Endothelial cell of umbilical vein (primary cell): Measurements from ENCODE around the gene ZNF195. TPM values are rescaled to one million over a fixed set of nuclear protein-coding genes. Genes with fewer than 3 reads are reported as not detected.

ENCODE experiments used
- BruUV-seq: library from RNA; stranded (reverse); fragments of 400-500 nt; replicated peaks from 2 replicates; lab custom pipeline; 2021; lab: Mats Ljungman, UMichigan
- CTCF ChIA-PET: fragments of 300-600, 350-600 bp; sonication (Branson Sonifier 250); formaldehyde crosslinking; loops from one replicate; lab custom pipeline; 2021; ENCODE audit warnings: antibody characterized with exemption, inconsistent platforms; lab: Charles Lee
- POLR2A ChIA-PET: fragments of 300-600, 350-600 bp; sonication (Branson Sonifier 250); formaldehyde crosslinking; loops from one replicate; lab custom pipeline; 2021; ENCODE audit warnings: antibody characterized with exemption, inconsistent platforms; lab: Charles Lee
- DNase-seq: peaks from one replicate; pipeline ENCODE4 v3.0.0-alpha.2; 2011; ENCODE audit warnings: low read depth, low spot score
- FAIRE-seq: peaks from 2 replicates; lab custom pipeline; 2011; peaks lifted over from hg19 to GRCh38; lab: Jason Lieb, UNC
- H2AFZ ChIP-seq: 2 replicates; pipeline ENCODE4 v1.6.0; 2012; ENCODE audit warnings: low read depth, low read length, control low read depth, inconsistent platforms
- H3K27ac ChIP-seq: 2 replicates; pipeline ENCODE4 v1.5.1; 2011; ENCODE audit warnings: low read depth, mild to moderate bottlenecking, control low read depth, low read length, moderate library complexity; ENCODE audit not compliant: insufficient read depth
- H3K27me3 ChIP-seq, 2 experiments: 2 replicates each; pipeline versions ENCODE4 v1.6.0 to v1.6.1; 2011; ENCODE audit warnings: low read length in 2 of 2, mixed read lengths in 1 of 2; ENCODE audit not compliant: control insufficient read depth in 2 of 2, insufficient read depth in 2 of 2
- H3K36me3 ChIP-seq, 2 experiments: 2 replicates in 1 of 2; 3 replicates in 1 of 2; pipeline ENCODE4 v1.5.1; 2011; ENCODE audit warnings: low read length in 2 of 2, mild to moderate bottlenecking in 1 of 2, moderate library complexity in 1 of 2; ENCODE audit not compliant: control insufficient read depth in 2 of 2, insufficient read depth in 2 of 2; ENCODE audit errors: extremely low read depth in 1 of 2
- H3K4me1 ChIP-seq: 3 replicates; pipeline ENCODE4 v1.5.1; 2011; ENCODE audit warnings: mild to moderate bottlenecking, low read length; ENCODE audit not compliant: control insufficient read depth, insufficient read depth; ENCODE audit errors: extremely low read depth
- H3K4me2 ChIP-seq: 2 replicates; pipeline ENCODE4 v1.6.1; 2011; ENCODE audit warnings: low read length, control low read depth, mixed read lengths; ENCODE audit not compliant: insufficient read depth
- H3K4me3 ChIP-seq, 3 experiments: fragments of 200-600 bp in 1 of 3; sonication (generic), shearing (Covaris generic) in 1 of 3; replicated peaks in 1 of 3; 2 replicates each; pipeline ENCODE4 v1.5.1; 2011 to 2016; ENCODE audit warnings: control low read depth in 3 of 3, low read length in 3 of 3, mild to moderate bottlenecking in 2 of 3, inconsistent platforms in 1 of 3, low read depth in 1 of 3, moderate library complexity in 1 of 3; ENCODE audit not compliant: insufficient read depth in 1 of 3
- H3K79me2 ChIP-seq: 2 replicates; pipeline ENCODE4 v1.6.0; 2012; ENCODE audit warnings: low read length, inconsistent platforms; ENCODE audit not compliant: control insufficient read depth, insufficient read depth
- H3K9ac ChIP-seq: replicated peaks from 2 replicates; pipeline ENCODE3; 2011; ENCODE audit warnings: low read length, control low read depth; ENCODE audit not compliant: insufficient read depth; ENCODE audit errors: extremely low read depth
- H3K9me1 ChIP-seq: replicated peaks from 3 replicates; pipeline ENCODE4 v1.6.0; 2011; ENCODE audit warnings: mild to moderate bottlenecking, low read length; ENCODE audit not compliant: control insufficient read depth, insufficient read depth; ENCODE audit errors: extremely low read depth
- H3K9me3 ChIP-seq: replicated peaks from 2 replicates; pipeline ENCODE4 v1.5.1; 2012; ENCODE audit warnings: low read length, inconsistent platforms; ENCODE audit not compliant: control insufficient read depth, insufficient read depth
- H4K20me1 ChIP-seq: replicated peaks from 2 replicates; pipeline ENCODE3; 2011; ENCODE audit warnings: mild to moderate bottlenecking, low read length; ENCODE audit not compliant: control insufficient read depth, insufficient read depth; ENCODE audit errors: extremely low read depth
- FOS ChIP-seq: IDR thresholded peaks from 2 replicates; pipeline ENCODE4 v1.6.1; 2011; ENCODE audit warnings: mild to moderate bottlenecking, low read length, moderate library complexity, borderline replicate concordance; ENCODE audit not compliant: insufficient read depth
- POLR2A ChIP-seq: IDR thresholded peaks from 2 replicates; pipeline ENCODE4 v1.6.1; 2012; ENCODE audit warnings: low read depth, mild to moderate bottlenecking, control low read depth, low read length
- POLR2AphosphoS5 ChIP-seq: IDR thresholded peaks from 2 replicates; pipeline ENCODE4 v1.6.1; 2012; ENCODE audit warnings: low read depth, mild to moderate bottlenecking, control low read depth, low read length, moderate library complexity; ENCODE audit not compliant: insufficient read depth
- dilution Hi-C: fragments of 300-500 bp; cut with MboI; formaldehyde crosslinking; loops from one replicate; pipeline ENCODE4 v1.15.0; 2019; ENCODE audit warnings: low sequenced_read_pairs; ENCODE audit not compliant: extremely low pct_ligation_motif_present
- intact Hi-C: fragments of 100-400 bp; cut with micrococcal nuclease; formaldehyde crosslinking; loops from one replicate; pipeline ENCODE4 v1.10.0; 2022
- polyA plus RNA-seq, 4 experiments: library from polyadenylated mRNA; depleted of rRNA in 3 of 4; stranded (reverse) in 3 of 4; unstranded in 1 of 4; fragments of >200 nt; gene quantifications; 2 replicates each; pipeline versions ENCODE4 v1.2.1 to v1.2.3, GENCODE V29; 2011 to 2012; ENCODE audit warnings: missing spikeins in 1 of 4
- total RNA-seq: library from RNA; stranded (reverse); gene quantifications from 2 replicates; pipeline ENCODE4 v1.2.3, GENCODE V29; 2021
- TF ChIP-seq, protein P1 (sequence below), 2 donors: IDR thresholded peaks; 1 replicate in 1 of 2; 2 replicates in 1 of 2; pipeline ENCODE4 v1.5.1; 2011; ENCODE audit warnings: low read length in 2 of 2, mild to moderate bottlenecking in 2 of 2, moderate library complexity in 2 of 2, control low read depth in 1 of 2, inconsistent platforms in 1 of 2, low read depth in 1 of 2; ENCODE audit not compliant: insufficient read depth in 1 of 2; ENCODE audit errors: extremely low read depth in 1 of 2
- TF ChIP-seq, protein P2 (sequence below): IDR thresholded peaks from 2 replicates; pipeline ENCODE4 v1.6.1; 2011; ENCODE audit not compliant: insufficient read depth, insufficient read length

ZNF195 gene
- total and polyA plus RNA-seq, 2 donors (not counting 3 experiments of a cell fraction or from before 2014, with no cell fraction given): 12.8 to 32.5 TPM

DNA sequence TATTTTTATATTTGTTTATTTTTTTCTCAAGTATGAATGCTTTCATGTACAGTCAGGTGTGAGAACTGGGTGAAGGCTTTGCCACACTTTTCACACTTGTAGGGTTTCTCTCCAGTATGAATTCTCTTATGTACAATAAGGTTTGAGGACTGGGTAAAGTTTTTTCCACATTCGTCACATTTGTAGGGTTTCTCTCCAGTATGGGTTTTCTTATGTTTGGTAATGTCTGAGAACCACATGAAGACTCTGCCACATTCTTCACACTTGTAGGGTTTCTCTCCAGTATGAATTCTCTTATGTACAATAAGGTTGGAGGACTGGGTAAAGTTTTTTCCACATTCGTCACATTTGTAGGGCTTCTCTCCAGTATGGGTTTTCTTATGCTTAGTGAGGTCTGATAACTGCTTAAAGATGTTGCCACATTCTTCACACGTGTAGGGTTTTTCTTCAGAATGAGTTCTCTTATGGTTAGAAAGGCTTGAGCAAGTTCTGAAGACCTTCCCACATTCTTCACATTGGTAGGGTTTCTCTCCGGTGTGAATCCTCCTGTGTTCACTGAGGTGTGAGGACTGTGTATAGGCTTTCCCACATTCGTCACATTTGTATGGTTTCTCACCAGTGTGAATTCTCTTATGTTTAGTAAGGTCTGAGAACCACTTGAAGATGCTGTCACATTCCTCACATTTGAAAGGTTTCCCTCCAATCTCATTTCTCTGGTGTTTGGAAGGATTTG, 19.7 kb downstream of the ZNF195 start:
- no peak overlapping the region for H3K4me2 ChIP-seq
- H3K9ac ChIP-seq: no peak overlapping the region
- no peaks in the 10 kb centered on the region for H3K9me1 ChIP-seq
- intact Hi-C loops (no loop called here), dilution Hi-C loops (no loop called here)
- H3K4me3 ChIP-seq: no peak overlapping the region
- H3K36me3 ChIP-seq: peaks cover 20 to 35% of the 10 kb centered on the region in 2 experiments
- no peak overlapping the region for H2AFZ ChIP-seq
- TF ChIP-seq FOS (no peak), POLR2AphosphoS5 (no peak), POLR2A (no peak)
- TF ChIP-seq, protein P1, sequence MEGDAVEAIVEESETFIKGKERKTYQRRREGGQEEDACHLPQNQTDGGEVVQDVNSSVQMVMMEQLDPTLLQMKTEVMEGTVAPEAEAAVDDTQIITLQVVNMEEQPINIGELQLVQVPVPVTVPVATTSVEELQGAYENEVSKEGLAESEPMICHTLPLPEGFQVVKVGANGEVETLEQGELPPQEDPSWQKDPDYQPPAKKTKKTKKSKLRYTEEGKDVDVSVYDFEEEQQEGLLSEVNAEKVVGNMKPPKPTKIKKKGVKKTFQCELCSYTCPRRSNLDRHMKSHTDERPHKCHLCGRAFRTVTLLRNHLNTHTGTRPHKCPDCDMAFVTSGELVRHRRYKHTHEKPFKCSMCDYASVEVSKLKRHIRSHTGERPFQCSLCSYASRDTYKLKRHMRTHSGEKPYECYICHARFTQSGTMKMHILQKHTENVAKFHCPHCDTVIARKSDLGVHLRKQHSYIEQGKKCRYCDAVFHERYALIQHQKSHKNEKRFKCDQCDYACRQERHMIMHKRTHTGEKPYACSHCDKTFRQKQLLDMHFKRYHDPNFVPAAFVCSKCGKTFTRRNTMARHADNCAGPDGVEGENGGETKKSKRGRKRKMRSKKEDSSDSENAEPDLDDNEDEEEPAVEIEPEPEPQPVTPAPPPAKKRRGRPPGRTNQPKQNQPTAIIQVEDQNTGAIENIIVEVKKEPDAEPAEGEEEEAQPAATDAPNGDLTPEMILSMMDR (IDR thresholded peaks at IDR 0.05; ENCODE audit: extremely low read depth in 1 of 2, insufficient read depth in 1 of 2, low read depth in 1 of 2, low read length in 2 of 2): no peak
- TF ChIP-seq, protein P2, sequence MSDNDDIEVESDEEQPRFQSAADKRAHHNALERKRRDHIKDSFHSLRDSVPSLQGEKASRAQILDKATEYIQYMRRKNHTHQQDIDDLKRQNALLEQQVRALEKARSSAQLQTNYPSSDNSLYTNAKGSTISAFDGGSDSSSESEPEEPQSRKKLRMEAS: no peak
- H3K9me3 ChIP-seq: peaks cover 20% of the 10 kb centered on the region
- no peak overlapping the region for H3K27ac ChIP-seq
- ChIA-PET POLR2A (no interaction called here), CTCF (no interaction called here)
- no peaks in the 10 kb centered on the region for H3K4me1 ChIP-seq
- peaks cover 2% of the 10 kb centered on the region for H3K79me2 ChIP-seq
- no TSS peak for BruUV-seq
- no peaks in the 10 kb centered on the region for H4K20me1 ChIP-seq
- no peak for FAIRE-seq
- H3K27me3 ChIP-seq: no peaks in the 10 kb centered on the region
- no peak for DNase-seq
